Activated T-helper 2 cell treated with anti-CD3 and anti-CD28 coated beads, Interferon-gamma antibody, Interleukin-2, Interleukin-4, amounts not matched to agents 10 μg/mL and 5 μg/mL and 100 μg/mL, durations not matched to agents 14 hours and 24 hours and 36 hours (primary cell): ENCODE results near the gene KIF26B. TPM values are rescaled to one million over a fixed set of nuclear protein-coding genes. Genes with fewer than 3 reads are reported as not detected.

Experiments used
- DNase-seq: peaks from one replicate; pipeline ENCODE4 v3.0.0; 2021; ENCODE audit warnings: low spot score
- H3K27ac Mint-ChIP-seq: one replicate; pipeline ENCODE4 v1.8.0; 2021; ENCODE audit warnings: mixed read lengths
- H3K27me3 Mint-ChIP-seq: one replicate; pipeline ENCODE4 v1.8.0; 2021; ENCODE audit warnings: low read depth, mixed read lengths
- H3K36me3 Mint-ChIP-seq: one replicate; pipeline ENCODE4 v1.8.0; 2021; ENCODE audit warnings: low read depth, mixed read lengths
- H3K4me1 Mint-ChIP-seq: one replicate; pipeline ENCODE4 v1.8.0; 2021; ENCODE audit warnings: low read depth, mixed read lengths
- H3K4me3 Mint-ChIP-seq: one replicate; pipeline ENCODE4 v1.8.0; 2021; ENCODE audit warnings: low read depth, mild to moderate bottlenecking, moderate library complexity, mixed read lengths
- H3K9me3 Mint-ChIP-seq: one replicate; pipeline ENCODE4 v1.8.0; 2021; ENCODE audit warnings: mixed read lengths
- intact Hi-C: fragments of 100-400 bp; cut with micrococcal nuclease; formaldehyde crosslinking; loops from one replicate; pipeline ENCODE4 v1.15.1; 2023
- total RNA-seq: library from RNA; stranded (reverse); gene quantifications from 2 replicates; pipeline ENCODE4 v1.2.3, GENCODE V29; 2022

The KIF26B gene
- total RNA-seq, 1 donor from 2014 or later = 0.37 TPM

GRCh38 chr1:245363461-245364200 is 208.8 kb downstream of the KIF26B start:
- Mint-ChIP-seq H3K27me3 (peaks cover 2% of the 10 kb centered on the region), H3K4me1 (no peaks in the 10 kb centered on the region), H3K36me3 (no peaks in the 10 kb centered on the region), H3K27ac (no peak overlapping the region), H3K9me3 (no peaks in the 10 kb centered on the region), H3K4me3 (no peak overlapping the region)
- intact Hi-C loops = no loop called here
- DNase-seq = no peak

DNA sequence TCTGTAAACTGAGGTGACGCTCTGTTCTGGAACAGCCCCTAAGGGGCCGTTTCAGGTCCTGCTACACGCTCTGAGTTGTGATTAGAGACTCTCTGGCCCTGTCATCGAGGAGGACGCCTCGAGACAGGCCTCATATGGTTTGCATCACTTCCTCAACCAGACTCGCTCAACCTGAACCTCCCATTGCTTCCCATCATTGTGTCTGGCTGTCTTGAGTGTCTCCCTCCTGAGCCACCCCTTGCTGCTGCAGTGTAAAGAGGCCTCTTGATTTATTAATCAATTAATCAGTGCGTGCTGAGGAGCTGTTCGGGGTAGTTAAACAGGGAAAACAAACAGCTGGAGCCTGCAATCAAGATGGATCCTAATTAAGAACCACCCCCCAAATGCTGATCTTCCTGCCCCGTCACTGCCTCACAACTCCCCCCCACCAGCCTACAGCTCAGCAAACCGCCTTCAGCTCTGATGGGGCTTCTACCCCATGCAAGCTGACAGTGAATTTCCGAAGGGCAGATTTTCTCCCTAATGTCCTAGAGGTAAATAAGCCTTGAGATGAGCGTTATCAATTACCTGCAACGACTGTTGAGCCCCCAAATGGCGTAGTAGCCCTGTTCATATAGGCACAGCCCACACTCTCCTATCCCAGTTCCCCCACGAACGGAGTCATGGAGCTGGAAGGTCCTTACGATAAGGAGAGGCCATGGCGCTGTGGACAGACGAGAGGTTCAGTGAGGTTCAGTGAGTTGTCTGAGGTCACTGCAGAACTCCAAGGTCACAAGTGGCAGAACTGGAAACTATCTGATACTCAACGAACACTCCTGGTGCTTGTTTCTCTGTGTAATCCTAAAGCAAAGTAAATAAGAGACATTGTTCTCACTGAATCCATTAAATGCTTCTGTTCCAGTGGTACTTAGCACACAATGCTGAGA is 210.6 kb downstream of the KIF26B start:
- no peak for DNase-seq
- Mint-ChIP-seq H3K36me3 (no peaks in the 10 kb centered on the region), H3K27me3 (peaks cover 2% of the 10 kb centered on the region), H3K4me1 (no peaks in the 10 kb centered on the region), H3K9me3 (no peaks in the 10 kb centered on the region), H3K4me3 (no peak overlapping the region), H3K27ac (no peak overlapping the region)
- intact Hi-C loops = no loop called here

DNA sequence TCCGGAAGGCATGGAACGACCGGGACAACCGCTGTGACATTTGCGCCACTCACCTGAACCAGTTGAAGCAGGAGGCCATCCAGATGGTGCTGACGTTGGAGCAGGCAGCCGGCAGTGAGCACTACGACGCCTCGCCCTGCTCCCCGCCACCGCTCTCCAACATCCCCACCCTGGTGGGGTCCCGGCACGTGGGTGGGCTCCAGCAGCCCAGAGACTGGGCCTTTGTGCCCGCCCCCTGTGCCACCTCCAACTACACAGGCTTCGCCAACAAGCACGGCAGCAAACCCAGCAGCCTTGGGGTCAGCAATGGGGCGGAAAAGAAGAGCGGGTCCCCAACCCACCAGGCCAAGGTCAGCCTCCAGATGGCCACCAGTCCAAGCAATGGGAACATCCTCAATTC is 212.1 kb downstream of the KIF26B start:
- H3K36me3 Mint-ChIP-seq = no peaks in the 10 kb centered on the region
- no peak for DNase-seq
- no peaks in the 10 kb centered on the region for H3K9me3 Mint-ChIP-seq
- no peak overlapping the region for H3K27ac Mint-ChIP-seq
- no peaks in the 10 kb centered on the region for H3K4me1 Mint-ChIP-seq
- H3K27me3 Mint-ChIP-seq = peaks cover 2% of the 10 kb centered on the region
- H3K4me3 Mint-ChIP-seq = no peak overlapping the region
- intact Hi-C loops = no loop called here

DNA sequence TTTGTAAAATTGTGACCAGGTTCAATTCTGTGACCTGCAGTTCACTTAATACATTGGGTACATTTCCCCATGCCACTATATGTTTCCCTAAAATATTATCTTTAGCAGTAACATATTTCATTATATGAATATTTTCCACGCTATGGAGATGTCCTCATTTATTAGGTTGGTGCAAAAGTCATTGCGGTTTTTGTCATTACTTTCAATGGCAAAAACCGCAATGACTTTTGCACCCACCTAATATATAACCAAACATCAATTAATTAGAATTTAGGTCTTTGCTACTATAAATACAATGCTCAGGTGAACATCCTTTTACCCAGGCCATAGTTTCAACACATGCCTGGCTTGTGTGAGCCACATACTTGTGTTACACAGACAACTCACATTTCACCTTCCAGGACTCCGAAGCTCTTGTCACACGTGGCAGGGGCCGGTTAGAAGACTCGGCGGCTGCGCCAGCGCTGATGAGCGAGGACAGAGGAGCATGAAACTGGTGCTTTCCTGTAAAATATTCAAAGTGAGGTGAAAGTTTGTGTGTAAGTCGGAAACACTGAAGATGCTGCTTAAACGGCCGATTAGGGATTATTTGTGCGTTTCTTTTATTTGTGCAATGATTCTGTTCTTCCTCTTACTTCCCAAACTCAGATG is 215.5 kb downstream of the KIF26B start:
- no peak overlapping the region for H3K27ac Mint-ChIP-seq

GRCh38 chr1:245370905-245371581 is 216.3 kb downstream of the KIF26B start:
- intact Hi-C loops = no loop called here
- H3K36me3 Mint-ChIP-seq = no peaks in the 10 kb centered on the region
- peaks cover 5% of the 10 kb centered on the region for H3K27me3 Mint-ChIP-seq
- no peak overlapping the region for H3K4me3 Mint-ChIP-seq
- H3K9me3 Mint-ChIP-seq = no peaks in the 10 kb centered on the region
- no peaks in the 10 kb centered on the region for H3K4me1 Mint-ChIP-seq
- no peak overlapping the region for H3K27ac Mint-ChIP-seq
- DNase-seq = no peak

More for the DNA sequence above, 215.5 kb downstream of the KIF26B start:
- Mint-ChIP-seq H3K4me3 (no peak overlapping the region), H3K9me3 (no peaks in the 10 kb centered on the region), H3K36me3 (no peaks in the 10 kb centered on the region), H3K4me1 (no peaks in the 10 kb centered on the region), H3K27me3 (peaks cover 3% of the 10 kb centered on the region)
- DNase-seq = no peak
- intact Hi-C loops = no loop called here

- peaks cover 9% of the 10 kb centered on the region for H3K4me1 Mint-ChIP-seq
- no peak for DNase-seq
- H3K36me3 Mint-ChIP-seq = no peaks in the 10 kb centered on the region
- H3K27ac Mint-ChIP-seq = no peak overlapping the region
- intact Hi-C loops = no loop called here
- H3K27me3 Mint-ChIP-seq = peaks cover 7% of the 10 kb centered on the region
- H3K9me3 Mint-ChIP-seq = no peaks in the 10 kb centered on the region
- H3K4me3 Mint-ChIP-seq = no peak overlapping the region
Measured at GRCh38 chr1:245373131-245373530, 218.3 kb downstream of the KIF26B start.

DNA sequence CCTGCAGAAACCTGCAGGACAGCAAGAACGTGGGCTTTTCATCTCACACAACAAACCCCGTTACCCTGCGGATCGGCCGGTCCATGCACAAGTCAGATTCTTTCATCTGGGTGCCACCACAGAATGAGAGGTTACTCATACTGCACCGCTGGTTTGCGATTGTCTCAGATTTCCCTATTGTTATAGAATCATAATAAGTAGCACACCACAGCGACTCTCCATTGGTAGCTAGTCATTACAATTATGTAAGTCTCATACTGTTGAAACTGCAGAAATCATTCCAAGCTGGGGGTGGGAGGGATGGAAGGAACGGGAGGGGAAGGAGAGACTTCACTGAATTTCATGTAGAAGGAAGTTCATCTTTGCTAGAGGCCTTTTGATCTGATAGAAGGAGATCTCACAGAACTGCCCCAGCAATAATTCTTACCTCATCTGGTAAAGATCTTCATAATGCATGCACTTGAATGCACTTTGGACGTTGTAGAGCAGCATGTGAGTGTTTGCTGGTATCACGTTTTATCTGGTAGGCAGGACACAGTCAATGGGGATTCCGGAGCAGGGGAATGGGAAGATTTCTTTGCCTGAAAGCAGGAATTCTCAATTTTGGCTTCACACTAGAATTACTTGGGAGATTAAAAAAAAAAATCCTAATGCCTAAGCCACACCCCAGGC is 221.1 kb downstream of the KIF26B start:
- intact Hi-C loops = no loop called here
- H3K27me3 Mint-ChIP-seq = peaks cover 7% of the 10 kb centered on the region
- H3K4me3 Mint-ChIP-seq = no peak overlapping the region
- no peak overlapping the region for H3K27ac Mint-ChIP-seq
- H3K4me1 Mint-ChIP-seq = peaks cover 22% of the 10 kb centered on the region
- H3K36me3 Mint-ChIP-seq = no peaks in the 10 kb centered on the region
- no peak for DNase-seq
- no peaks in the 10 kb centered on the region for H3K9me3 Mint-ChIP-seq

DNA sequence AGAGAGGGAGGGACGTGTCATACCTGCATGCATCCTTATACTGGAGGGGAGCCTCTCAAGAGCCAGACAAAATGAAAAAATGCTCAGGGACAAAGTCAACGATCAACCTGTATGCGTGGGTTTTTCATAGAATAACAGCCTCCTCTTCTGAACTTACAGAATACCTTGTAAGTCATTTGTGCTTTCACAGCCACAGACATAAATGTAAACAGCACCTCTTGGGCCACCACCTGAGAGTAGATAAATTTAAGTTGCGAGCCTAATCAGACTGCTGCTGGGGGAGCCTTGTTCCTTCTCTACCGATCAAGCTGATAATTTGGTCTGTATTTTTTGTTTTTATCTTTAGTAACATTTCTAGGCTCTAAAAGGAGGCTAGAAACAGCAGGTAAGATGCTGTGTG is 223.1 kb downstream of the KIF26B start:
- H3K4me3 Mint-ChIP-seq = no peak overlapping the region
- intact Hi-C loops = loop anchor here (1.0 kb wide), 1 partner anchor 46 kb away; no protein-coding TSS in a partner anchor

DNA sequence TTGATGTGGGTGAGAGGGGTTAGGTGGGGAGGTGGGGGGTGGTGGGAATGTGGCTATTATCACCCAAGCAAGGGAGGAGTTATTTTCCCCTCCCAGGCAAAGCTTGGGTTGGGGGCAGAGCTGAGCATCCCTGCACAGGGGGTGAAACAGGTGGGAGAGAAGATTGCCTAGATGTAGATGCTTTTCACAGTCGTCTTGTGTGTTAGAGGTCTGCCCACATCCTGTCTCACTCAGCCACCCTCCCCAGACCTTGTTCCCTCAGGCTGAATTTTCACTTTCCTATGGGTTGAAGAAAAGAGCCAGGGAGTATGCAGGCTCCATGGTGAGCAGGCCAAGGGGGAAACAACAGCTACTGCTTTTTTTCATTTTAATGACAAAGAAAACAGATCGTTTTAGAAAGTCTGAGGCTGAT is 223.5 kb downstream of the KIF26B start:
- peaks cover 22% of the 10 kb centered on the region for H3K4me1 Mint-ChIP-seq
- H3K9me3 Mint-ChIP-seq = no peaks in the 10 kb centered on the region
- intact Hi-C loops = loop anchor here (1.0 kb wide), 1 partner anchor 46 kb away; no protein-coding TSS in a partner anchor
- peaks cover 4% of the 10 kb centered on the region for H3K27me3 Mint-ChIP-seq
- no peak overlapping the region for H3K27ac Mint-ChIP-seq
- no peak overlapping the region for H3K4me3 Mint-ChIP-seq
- DNase-seq = peak; percentile 17
- H3K36me3 Mint-ChIP-seq = no peaks in the 10 kb centered on the region

More for the DNA sequence above, 223.1 kb downstream of the KIF26B start:
- peaks cover 7% of the 10 kb centered on the region for H3K27me3 Mint-ChIP-seq
- peaks cover 22% of the 10 kb centered on the region for H3K4me1 Mint-ChIP-seq
- H3K27ac Mint-ChIP-seq = no peak overlapping the region
- no peak for DNase-seq
- H3K36me3 Mint-ChIP-seq = no peaks in the 10 kb centered on the region
- H3K9me3 Mint-ChIP-seq = no peaks in the 10 kb centered on the region

DNA sequence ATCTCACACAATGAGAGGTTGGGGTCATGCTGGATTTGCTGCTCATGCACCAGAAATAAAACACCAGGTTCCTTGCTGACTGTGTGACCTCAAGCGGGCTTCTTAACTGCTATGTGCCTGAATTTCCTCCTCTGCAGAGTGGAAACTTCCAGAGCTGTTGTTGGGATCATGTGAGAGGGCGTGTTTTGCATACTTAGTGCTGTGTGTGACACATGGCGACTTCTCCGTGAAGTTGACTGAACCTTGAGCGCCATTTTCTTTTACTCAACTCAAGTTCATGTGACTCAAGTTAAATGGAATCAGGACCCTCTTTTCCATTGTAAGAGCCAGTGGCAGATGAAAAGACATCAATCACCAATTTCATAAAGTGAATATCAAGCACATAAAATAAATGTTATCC is 224.0 kb downstream of the KIF26B start:
- DNase-seq = no peak
- H3K9me3 Mint-ChIP-seq = no peaks in the 10 kb centered on the region
- peaks cover 4% of the 10 kb centered on the region for H3K27me3 Mint-ChIP-seq
- no peak overlapping the region for H3K4me3 Mint-ChIP-seq
- no peaks in the 10 kb centered on the region for H3K36me3 Mint-ChIP-seq
- intact Hi-C loops = loop anchor here (1.0 kb wide), 1 partner anchor 46 kb away; no protein-coding TSS in a partner anchor
- no peak overlapping the region for H3K27ac Mint-ChIP-seq
- H3K4me1 Mint-ChIP-seq = peaks cover 22% of the 10 kb centered on the region

DNA sequence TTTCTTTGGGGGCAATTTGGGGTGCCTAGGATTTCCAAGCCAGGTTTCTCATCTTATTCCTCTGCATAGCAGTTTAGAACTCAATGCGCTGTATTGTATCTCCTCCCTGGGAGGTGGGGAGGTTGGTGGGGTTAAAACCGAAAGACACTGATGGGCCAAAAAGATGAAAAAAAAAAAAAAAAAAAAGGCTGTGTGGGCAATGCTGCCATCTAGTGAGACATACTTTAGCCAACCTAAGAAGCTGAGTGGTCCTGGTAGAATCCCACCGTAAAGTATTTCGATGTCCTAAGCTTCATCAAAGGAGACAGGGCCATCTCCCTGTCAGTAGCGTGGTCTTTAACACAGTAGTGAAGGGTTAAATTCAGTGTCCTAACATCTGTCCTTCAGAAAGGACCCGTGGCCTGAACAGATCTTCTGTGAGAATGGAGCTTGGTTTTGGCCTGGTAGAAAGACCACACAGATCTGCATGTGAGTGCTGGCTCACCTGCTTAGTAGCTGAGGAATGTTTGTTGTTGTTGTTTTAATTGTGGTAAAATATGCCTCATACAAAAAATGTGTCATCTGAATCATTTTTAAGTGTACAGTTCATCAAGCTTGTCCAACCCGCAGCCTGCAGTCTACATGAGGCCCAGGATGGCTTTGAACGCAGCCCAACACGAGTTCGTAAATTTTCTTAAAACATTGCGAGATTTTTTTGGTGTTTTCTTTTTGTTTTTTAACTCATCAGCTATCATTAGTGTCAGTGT is 226.2 kb downstream of the KIF26B start:
- Mint-ChIP-seq H3K27me3 (peaks cover 10% of the 10 kb centered on the region), H3K4me3 (no peak overlapping the region), H3K36me3 (no peaks in the 10 kb centered on the region), H3K9me3 (no peaks in the 10 kb centered on the region), H3K4me1 (peaks cover 22% of the 10 kb centered on the region), H3K27ac (no peak overlapping the region)
- no peak for DNase-seq
- intact Hi-C loops = loop anchor here (2.0 kb wide), 1 partner anchor 226 kb away; the partner anchor contains the start of gene KIF26B
